ENCODE data around the gene PDLIM3. TPM values are rescaled to one million over a fixed set of nuclear protein-coding genes. Genes with fewer than 3 reads are reported as not detected.

The PDLIM3 gene
- total RNA-seq, 3 donors from 2014 or later (not counting 1 experiment from before 2014, with no cell fraction given): not detected

DNA sequence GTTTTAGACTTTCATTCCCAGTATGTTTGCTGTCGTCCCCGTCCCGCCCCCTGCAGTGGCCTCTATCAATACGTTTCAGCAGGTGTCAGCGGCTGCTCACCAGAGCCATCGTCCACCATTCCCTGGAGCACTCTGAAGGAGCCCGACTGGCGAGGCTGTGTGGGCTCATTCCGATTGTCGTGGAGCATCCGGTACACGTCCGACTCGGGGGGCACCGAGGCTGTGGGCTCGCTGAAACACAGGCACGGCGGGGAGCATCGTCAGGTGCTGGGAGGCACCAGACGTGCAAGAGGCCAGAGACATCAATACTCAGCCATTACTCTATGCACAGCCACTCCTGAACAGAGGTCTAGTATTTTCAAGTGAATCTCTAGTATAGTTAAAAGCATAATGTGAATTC is 28.9 kb downstream of the PDLIM3 start:
- intact Hi-C loops (cut with micrococcal nuclease): no loop called here
- WGBS (ENCODE audit: insufficient coverage): 91% methylated on average over 20 of the region's 20 CpGs
- no peaks in the 10 kb centered on the region for H3K9me3 ChIP-seq (ENCODE audit: control insufficient read depth, insufficient read depth, low read length)
- no peaks in the 10 kb centered on the region for H3K9me3 Mint-ChIP-seq
- no peak for DNase-seq
- peaks cover under 1 to 8% of the 10 kb centered on the region in 2 donors for H3K27me3 Mint-ChIP-seq (ENCODE audit: low read depth in 2 of 2)
- H3K4me3 ChIP-seq (ENCODE audit: low read length): no peak overlapping the region
- H3K4me3 Mint-ChIP-seq: no peak overlapping the region
- TF ChIP-seq, protein P1, sequence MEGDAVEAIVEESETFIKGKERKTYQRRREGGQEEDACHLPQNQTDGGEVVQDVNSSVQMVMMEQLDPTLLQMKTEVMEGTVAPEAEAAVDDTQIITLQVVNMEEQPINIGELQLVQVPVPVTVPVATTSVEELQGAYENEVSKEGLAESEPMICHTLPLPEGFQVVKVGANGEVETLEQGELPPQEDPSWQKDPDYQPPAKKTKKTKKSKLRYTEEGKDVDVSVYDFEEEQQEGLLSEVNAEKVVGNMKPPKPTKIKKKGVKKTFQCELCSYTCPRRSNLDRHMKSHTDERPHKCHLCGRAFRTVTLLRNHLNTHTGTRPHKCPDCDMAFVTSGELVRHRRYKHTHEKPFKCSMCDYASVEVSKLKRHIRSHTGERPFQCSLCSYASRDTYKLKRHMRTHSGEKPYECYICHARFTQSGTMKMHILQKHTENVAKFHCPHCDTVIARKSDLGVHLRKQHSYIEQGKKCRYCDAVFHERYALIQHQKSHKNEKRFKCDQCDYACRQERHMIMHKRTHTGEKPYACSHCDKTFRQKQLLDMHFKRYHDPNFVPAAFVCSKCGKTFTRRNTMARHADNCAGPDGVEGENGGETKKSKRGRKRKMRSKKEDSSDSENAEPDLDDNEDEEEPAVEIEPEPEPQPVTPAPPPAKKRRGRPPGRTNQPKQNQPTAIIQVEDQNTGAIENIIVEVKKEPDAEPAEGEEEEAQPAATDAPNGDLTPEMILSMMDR (IDR thresholded peaks at IDR 0.05): no peak
- no peaks in the 10 kb centered on the region for H3K36me3 ChIP-seq (ENCODE audit: control insufficient read depth, insufficient read depth, low read length)
- no peak for ATAC-seq
- peaks cover 3% of the 10 kb centered on the region for H3K27me3 ChIP-seq (ENCODE audit: control insufficient read depth, insufficient read depth, low read length)
- H3K27ac ChIP-seq (ENCODE audit: low read length): no peak overlapping the region
- no peaks in the 10 kb centered on the region for H3K36me3 Mint-ChIP-seq
- no peak overlapping the region for H3K27ac Mint-ChIP-seq
- no peaks in the 10 kb centered on the region for H3K4me1 ChIP-seq (ENCODE audit: control insufficient read depth, insufficient read depth, low read length)
- no peaks in the 10 kb centered on the region for H3K4me1 Mint-ChIP-seq

DNA sequence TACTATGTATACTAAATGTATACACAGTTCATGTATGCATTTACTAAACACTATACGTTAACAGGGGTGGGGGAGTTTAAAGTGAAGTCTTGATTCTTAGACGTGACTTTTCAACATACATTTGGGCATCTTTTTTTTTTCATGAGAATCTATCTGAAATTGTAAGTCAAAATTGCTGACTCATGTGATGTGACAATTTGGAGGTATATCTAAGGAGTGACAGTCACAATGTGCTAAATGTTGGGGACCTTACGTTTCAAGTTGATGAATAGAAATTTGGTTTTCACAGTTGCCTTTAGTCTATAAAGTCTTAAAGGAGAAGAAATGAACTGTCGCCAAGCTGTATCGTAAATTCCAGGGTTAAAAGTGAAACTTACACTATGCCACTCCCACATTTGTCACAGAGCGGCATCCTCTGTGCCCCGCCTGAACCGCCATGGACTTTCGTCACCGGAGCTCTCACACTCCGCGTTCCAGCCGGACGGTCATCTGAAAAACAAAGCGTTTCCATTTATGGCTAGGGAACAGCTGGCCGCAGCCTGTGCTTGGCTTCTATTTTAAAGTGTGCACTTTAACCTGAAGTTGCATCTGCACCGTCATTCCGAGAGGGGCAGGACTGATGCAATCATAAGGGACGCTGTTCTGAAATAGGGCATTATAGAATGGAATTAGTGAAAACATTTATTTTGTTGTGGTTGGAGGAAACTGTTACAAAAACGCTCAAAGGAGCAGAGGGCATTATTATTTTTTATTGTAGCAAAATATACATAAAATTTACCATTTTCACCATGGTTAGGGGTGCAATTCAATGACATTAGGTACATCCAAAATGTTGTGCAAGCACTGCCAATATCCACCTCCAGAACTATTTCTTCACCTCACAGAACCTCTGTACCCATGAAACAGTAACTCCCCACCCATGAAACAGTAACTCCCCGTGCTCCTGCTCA is 30.9 kb downstream of the PDLIM3 start:
- intact Hi-C loops (cut with micrococcal nuclease): no loop called here
- Histone ChIP-seq H3K4me3 (ENCODE audit: low read length) (no peak overlapping the region), H3K36me3 (ENCODE audit: control insufficient read depth, insufficient read depth, low read length) (no peaks in the 10 kb centered on the region), H3K27ac (ENCODE audit: low read length) (no peak overlapping the region), H3K27me3 (ENCODE audit: control insufficient read depth, insufficient read depth, low read length) (peaks cover 5% of the 10 kb centered on the region), H3K4me1 (ENCODE audit: control insufficient read depth, insufficient read depth, low read length) (no peaks in the 10 kb centered on the region), H3K9me3 (ENCODE audit: control insufficient read depth, insufficient read depth, low read length) (no peaks in the 10 kb centered on the region)
- 89% methylated on average over 19 of the region's 21 CpGs for WGBS (ENCODE audit: insufficient coverage)
- Mint-ChIP-seq H3K4me1 (no peaks in the 10 kb centered on the region), H3K27me3 (ENCODE audit: low read depth in 2 of 2) (peaks cover 9 to 11% of the 10 kb centered on the region in 2 donors), H3K27ac (no peak overlapping the region), H3K4me3 (no peak overlapping the region), H3K36me3 (peaks cover 9% of the 10 kb centered on the region), H3K9me3 (no peaks in the 10 kb centered on the region)
- ATAC-seq: no peak
- DNase-seq: no peak
- TF ChIP-seq, protein P1 (IDR thresholded peaks at IDR 0.05): no peak

DNA sequence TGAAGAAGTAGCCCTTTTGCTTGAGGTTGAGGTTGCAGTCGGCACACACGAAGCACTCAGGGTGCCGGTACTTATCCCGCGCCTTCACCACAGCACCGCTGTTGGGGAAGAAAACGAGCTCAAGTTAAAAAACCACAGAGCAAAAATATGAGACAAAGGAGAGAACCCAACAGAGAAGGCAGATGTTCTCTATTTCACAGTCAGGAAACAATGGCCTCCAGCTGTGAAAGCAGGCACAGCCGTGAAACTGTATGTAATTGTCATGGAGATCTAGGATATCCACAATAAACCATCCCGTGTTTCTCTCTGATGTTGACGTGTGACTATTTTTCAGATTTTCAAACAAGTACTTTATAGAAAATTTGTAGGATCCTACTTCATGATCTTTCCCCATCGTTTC is 32.9 kb downstream of the PDLIM3 start:
- Mint-ChIP-seq H3K27ac (no peak overlapping the region), H3K36me3 (peaks cover 9% of the 10 kb centered on the region), H3K4me1 (no peaks in the 10 kb centered on the region), H3K9me3 (no peaks in the 10 kb centered on the region), H3K4me3 (no peak overlapping the region), H3K27me3 (ENCODE audit: low read depth in 2 of 2) (peaks cover 7 to 9% of the 10 kb centered on the region in 2 donors)
- no peaks in the 10 kb centered on the region for H3K9me3 ChIP-seq (ENCODE audit: control insufficient read depth, insufficient read depth, low read length)
- peaks cover 5% of the 10 kb centered on the region for H3K27me3 ChIP-seq (ENCODE audit: control insufficient read depth, insufficient read depth, low read length)
- WGBS (ENCODE audit: insufficient coverage): 85% methylated on average over 11 of the region's 11 CpGs
- H3K4me3 ChIP-seq (ENCODE audit: low read length): no peak overlapping the region
- no peaks in the 10 kb centered on the region for H3K4me1 ChIP-seq (ENCODE audit: control insufficient read depth, insufficient read depth, low read length)
- no peak for ATAC-seq
- no peak overlapping the region for H3K27ac ChIP-seq (ENCODE audit: low read length)
- intact Hi-C loops (cut with micrococcal nuclease): no loop called here
- DNase-seq: no peak
- no peaks in the 10 kb centered on the region for H3K36me3 ChIP-seq (ENCODE audit: control insufficient read depth, insufficient read depth, low read length)
- TF ChIP-seq, protein P1 (IDR thresholded peaks at IDR 0.05): no peak
